ENCODE results near the gene TNFSF18.
A peak's percentile ranks its signal among the peaks of the same experiment; 100 is the strongest.

Gene TNFSF18

GRCh38 chr1:172990598-172991215 is 60.0 kb downstream of the TNFSF18 start:
- DNase-seq (ENCODE audit: low read depth), result peak; percentile 63
- H3K4me3 ChIP-seq (ENCODE audit: low read depth, low read length), result no peak overlapping the region

Measured in skeletal muscle cell (primary cell).